Stimulated activated CD8-positive, alpha-beta memory T cell treated with anti-CD3 and anti-CD28 coated beads, Interleukin-7, amount 100 ng/mL, for 24 hours (primary cell): ENCODE measurements around the gene IGF2.

Source experiments
- DNase-seq: peaks from one replicate; pipeline ENCODE4 v3.0.0-alpha.2; 2020; ENCODE audit warnings: low read depth

The IGF2 gene

GRCh38 chr11:2122907-2123627 lies 16.1 kb downstream of the IGF2 start:
- no peak for DNase-seq

DNA sequence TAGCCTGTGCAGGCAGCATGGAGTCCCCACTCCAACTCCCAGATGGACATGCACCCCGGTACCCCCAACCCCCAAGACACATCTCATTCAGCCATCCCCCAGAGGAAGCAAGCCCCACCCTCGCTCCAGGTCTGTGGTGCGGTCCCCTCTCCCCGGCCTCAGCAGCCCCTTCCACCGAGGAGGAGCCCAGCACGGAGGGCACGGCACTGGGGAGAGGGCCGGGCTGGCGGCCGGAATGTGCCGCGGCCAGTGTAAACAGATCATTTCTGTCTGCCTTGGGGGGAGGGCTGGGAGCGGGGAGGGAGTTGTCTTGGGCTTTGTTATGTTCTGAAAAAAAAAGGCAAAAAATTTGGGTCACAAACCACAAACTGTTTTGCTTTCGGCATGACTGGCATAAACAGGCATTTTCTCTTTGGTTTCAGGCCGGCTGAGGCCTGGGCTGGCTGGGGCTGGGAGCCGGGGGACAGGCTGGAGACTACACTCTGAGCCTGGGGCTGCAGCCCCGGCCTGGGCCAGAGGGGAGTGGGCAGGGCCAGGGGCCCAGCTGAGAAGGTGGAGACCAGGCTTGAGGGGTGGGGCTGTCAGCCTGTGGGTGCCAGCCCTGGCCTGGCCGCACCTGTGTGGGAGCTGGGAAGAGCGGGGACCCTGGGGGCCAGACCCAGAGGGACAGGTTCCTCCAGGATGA lies 16.8 kb downstream of the IGF2 start:
- no peak for DNase-seq

DNA sequence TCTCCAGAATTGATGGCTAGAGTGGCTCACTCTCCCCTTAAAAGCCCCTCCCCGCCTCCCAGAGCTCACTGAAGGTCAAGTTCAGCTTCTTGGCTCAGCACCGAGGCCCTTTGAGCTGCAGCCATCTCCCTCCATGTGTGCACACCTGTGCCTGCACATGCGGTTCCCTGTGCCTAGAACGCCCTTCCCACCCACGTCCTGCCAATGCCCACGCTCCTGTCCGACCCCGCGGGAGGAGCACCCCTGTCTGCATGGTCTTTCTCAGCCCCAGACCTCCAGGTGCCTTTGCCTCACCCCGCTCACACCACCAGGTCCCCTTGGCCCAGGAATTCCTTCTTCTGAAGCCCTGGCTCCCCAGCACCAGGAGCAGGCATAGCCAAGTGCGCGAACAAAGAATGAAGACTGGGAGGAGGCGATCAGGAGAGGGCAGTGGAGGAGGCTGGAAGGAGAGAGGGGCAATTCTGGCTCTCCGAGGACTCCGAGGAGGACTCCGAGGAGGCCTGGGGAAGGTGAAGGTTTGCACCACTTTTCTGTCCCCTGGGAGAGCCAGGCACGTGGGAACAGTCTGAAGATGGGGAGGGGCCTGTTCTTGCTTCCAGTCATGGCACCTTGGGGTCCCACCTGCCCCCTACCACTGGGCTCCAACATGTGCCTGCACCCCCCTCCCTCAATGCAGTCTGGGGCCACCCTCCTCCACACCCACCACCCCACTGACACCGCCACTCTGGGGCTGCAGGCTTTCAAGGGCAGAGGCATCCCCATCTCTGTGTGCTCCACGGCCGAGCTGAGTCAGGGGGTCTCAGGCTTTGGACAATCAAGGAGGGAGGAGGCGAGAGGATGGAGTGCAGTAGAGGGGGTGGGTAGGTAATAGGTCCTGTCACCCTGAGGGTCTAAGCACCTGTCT lies 17.7 kb downstream of the IGF2 start:
- DNase-seq = no peak

GRCh38 chr11:2120359-2121100 lies 18.7 kb downstream of the IGF2 start:
- DNase-seq = no peak

GRCh38 chr11:2118677-2119076 lies 20.5 kb downstream of the IGF2 start:
- DNase-seq = no peak

GRCh38 chr11:2116680-2117079 lies 22.5 kb downstream of the IGF2 start:
- DNase-seq = no peak

DNA sequence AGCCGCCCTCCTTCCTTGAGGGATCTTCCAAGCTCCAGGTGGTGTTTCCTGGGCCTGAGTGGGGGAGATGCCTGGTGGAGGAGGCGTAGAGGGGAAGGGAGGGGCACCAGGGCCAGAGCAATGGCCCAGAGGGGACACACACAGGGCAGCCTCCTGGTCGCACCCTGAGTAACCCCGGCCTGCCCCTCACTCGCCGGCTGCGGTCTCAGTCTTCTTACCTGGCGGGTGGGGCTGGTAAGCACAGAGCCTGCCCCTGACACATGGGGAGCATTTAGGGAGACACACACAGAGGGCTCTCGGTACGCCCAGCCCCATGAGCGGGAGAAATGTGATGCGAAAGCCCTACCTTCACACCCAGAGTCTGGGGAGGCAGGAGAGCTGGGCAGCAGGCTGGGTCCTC lies 23.9 kb downstream of the IGF2 start:
- no peak for DNase-seq

DNA sequence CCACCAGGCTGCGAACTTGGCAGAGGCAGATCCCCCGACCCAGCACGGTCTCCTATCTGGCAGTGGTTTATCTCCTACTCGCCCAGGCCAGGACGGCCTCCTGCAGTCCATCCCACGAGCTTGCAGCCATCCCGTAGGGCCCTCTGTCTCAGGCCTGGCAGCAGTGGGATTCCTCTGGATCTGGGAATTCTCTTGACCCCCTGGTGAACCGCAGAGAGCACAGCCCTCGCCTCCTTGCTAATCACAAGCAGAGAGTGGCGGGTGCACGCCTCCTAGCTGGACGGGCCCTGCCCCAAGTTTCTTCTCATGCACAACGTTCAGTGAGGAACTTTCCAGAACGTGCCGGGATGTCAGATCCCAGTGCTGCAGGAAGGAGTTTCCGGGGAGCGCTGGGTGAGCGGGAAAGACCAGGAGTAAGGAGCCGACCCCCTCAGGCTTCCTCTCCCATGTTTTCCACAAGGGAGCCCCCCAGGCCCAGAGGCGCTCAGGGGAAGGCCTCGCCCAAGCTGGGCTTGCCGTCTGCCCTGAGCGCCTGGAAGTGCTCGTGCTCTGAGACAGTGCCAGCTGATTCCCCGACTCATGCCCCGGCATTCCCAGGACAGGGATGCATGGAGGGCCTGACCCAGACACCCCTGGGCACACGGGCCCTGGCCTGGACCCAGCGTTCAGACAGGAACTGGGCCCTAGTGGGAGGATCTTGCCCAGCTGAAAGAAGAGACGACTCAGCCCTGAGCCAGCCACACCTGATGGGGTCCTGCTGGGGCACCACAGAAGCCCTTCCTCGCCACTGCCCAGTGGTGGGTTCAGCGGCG lies 24.6 kb downstream of the IGF2 start:
- DNase-seq = no peak

DNA sequence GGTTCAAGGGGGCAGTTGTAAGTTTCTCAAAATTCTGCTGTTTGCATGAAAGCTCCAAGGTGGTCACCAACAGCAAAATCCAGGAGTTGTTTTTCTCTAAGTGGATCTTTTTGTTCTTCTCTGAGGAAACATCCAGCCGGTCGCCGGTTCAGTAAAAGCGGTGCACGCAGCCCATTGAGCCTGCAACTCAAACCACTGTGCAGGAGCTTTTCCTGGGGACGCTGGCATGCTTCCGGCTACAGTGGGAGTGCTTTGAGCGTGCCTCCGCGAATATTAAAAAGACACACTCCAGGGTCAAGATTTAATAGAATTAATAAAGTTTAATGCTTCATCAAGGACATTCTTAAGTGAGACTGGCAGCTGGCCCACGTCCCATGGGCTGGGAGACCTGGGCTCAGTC lies 25.4 kb downstream of the IGF2 start:
- no peak for DNase-seq

DNA sequence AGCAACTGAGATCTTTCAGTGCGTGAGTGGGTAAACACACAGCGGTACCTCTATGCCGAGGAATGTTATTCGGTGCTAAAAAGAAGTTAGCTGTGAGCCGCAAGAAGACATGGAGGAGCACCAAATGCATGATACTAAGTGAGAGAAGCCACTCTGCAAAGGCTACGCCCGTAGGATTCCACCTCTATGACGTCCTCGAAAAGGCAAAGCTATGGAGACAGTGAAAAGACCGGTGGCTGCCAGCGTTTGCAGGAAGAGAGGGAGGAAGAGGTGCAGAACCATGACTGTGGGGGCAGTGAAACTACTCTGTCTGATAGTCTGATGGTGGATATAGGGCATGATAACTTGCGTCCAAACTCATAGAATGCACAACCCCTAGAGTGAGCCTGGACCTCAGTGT lies 28.7 kb downstream of the IGF2 start:
- DNase-seq = no peak

DNA sequence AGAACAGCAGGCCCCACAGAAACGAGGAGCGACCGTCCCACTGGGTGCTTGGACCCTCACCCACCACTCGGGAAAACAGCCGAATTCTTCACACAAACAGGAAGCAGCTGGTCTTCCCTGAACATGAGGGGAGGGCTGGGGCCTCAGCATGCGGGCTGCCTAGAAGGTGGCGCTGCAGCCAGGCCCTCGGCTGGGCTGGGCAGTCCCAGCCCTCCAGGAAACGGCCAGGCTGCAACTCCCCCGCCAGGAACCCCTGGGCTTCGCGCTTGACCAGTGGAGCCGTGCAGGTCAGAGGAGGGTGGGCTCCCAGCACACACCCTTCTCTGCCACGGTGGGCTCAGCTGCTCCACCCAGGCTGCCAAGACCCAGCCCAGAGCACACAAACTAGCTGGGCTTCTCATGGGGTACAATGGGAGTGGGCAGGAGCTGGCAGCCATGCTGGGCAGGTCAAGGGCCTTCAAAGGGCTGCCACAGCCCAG lies 29.6 kb downstream of the IGF2 start:
- DNase-seq = no peak

- DNase-seq = no peak
These were observed 30.3 kb downstream of the IGF2 start for GRCh38 chr11:2108675-2109491.

GRCh38 chr11:2107941-2108630 lies 31.1 kb downstream of the IGF2 start:
- no peak for DNase-seq

- no peak for DNase-seq
These were observed 31.7 kb downstream of the IGF2 start for GRCh38 chr11:2107521-2107920.

DNA sequence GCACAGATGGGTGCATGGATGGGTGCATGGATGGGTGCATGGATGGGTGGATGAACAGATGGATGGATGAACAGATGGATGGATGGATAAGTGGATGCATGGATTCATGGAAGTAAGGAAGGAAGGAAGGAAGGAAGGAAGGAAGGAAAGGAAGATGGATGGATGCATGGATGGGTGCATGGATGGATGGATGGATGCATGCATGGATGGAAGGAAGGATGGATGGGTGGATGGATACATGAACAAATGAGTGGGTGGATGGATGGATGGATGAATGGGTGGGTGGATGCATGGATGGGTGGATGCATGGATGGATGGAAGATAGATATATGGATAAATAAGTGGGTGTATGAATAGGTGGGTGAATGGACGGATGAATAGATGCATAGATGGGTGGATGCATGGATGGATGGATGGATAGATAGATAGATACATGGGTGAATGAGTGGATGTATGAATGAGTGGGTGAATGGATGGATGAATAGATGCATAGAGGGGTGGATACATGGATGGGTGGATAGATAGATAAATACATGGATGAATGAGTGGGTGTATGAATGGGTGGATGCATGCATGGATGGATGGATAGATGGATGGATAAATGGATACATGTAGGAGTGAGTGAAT lies 32.5 kb downstream of the IGF2 start:
- no peak for DNase-seq

DNA sequence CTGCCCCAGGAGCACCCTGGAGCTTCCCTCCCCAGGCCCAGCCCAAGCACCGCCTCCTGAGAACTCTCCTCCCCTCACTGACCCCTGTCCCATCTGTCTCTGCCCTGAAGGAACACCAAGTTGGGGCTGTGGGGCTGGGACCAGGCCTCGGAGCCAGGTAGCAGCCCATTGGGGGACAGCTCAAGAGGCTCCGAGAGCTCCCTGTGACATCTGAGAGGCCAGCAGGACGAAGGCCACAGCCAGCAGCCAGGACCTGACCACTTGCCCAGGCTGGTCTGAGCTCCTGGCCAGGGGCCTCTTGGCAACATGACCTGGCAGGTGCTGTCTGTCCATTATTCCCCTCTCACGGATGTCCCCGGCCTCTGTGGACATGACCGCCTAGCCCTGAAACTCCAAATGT lies 33.7 kb downstream of the IGF2 start:
- DNase-seq = no peak

DNA sequence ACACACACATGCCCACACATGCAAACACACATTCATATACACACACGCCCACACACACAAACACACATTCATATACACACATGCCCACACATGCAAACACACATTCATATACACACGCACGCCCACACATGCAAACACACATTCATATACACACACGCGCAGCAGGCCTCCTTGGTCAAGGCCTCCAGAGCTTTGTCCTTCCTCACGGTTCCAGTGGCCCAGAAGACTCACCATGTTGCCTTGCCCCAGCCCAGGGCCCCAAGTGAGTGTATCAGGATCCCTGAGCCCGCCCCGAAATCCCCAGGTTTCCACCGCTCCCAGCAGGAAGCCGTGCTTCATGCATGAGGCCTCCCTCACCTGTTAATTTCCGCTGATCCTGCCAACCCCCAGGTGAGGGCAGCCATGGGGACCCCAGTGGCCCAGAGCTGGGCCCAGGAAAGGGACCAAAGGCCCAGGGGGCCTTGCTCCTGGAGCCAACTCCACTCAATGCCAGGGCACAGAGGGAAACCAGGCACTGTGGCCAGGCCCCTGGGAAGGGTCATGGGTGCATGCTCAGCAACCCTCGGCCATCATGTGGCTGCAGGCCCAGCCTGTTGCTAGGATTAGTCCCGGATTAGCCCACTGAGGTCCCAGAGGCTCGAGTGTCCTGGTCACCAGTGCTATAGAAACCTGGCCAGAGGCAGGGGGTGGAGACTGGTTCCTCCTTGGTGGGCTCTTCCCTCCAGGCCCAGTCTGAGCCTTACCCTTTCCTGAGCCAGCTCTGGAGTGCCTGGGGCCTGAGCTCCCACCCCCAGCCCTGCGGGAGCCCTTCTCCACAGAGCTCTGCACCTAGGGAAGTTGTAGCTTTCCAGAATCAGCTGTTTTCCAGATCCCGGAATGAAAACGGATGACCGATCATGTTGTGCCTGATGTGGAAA lies 34.4 kb downstream of the IGF2 start:
- no peak for DNase-seq
